Fibroblast of lung (primary cell): ENCODE data around the gene PRMT3.

Experiments
- CTCF ChIP-seq, 2 donors: IDR thresholded peaks in 1 of 2; conservative IDR thresholded peaks in 1 of 2; 1 replicate in 1 of 2; 2 replicates in 1 of 2; pipeline ENCODE4 v1.5.1; 2011 to 2012; ENCODE audit warnings: low read length in 2 of 2, control low read depth in 1 of 2, inconsistent platforms in 1 of 2, low read depth in 1 of 2, mild to moderate bottlenecking in 1 of 2
- EZH2 ChIP-seq: IDR thresholded peaks from 2 replicates; pipeline ENCODE4 v1.5.1; 2012; ENCODE audit warnings: low read length, control low read depth, mild to moderate bottlenecking; ENCODE audit errors: missing control alignments

GRCh38 chr11:20438637-20439036 is 51.1 kb downstream of the PRMT3 start:
- TF ChIP-seq EZH2 (no peak), CTCF (conservative IDR thresholded peaks at IDR 0.05 in 1 of 2, IDR thresholded peaks at IDR 0.05 in 1 of 2; ENCODE audit: low read depth in 1 of 2, low read length in 2 of 2) (no peak)
